Activated B cell treated with CpG ODN at 0.5 μM for 24 hours (primary cell): ENCODE data around the gene MYOF. TPM values are rescaled to one million over a fixed set of nuclear protein-coding genes. Genes with fewer than 3 reads are reported as not detected.

Experiments used
- ATAC-seq: fragments of 200-7000 bp; cut with Tn5 transposase; one replicate; pipeline ENCODE4 v1.10.0; 2021; ENCODE audit warnings: low read depth, mild to moderate bottlenecking, moderate library complexity
- CTCF ChIA-PET: fragments of 350-600 bp; sonication (Branson Sonifier 250); formaldehyde crosslinking; loops from one replicate; lab custom pipeline; 2021; ENCODE audit warnings: antibody characterized with exemption; lab: Charles Lee
- POLR2A ChIA-PET: fragments of 350-600 bp; sonication (Branson Sonifier 250); formaldehyde crosslinking; loops from one replicate; lab custom pipeline; 2021; ENCODE audit warnings: antibody characterized with exemption; lab: Charles Lee
- DNase-seq: peaks from one replicate; pipeline ENCODE4 v3.0.0; 2022
- H3K27ac Mint-ChIP-seq: one replicate; pipeline ENCODE4 v1.8.0; 2020; ENCODE audit warnings: mixed read lengths
- H3K27me3 Mint-ChIP-seq: one replicate; pipeline ENCODE4 v1.8.0; 2021; ENCODE audit warnings: mixed read lengths
- H3K36me3 Mint-ChIP-seq: one replicate; pipeline ENCODE4 v1.8.0; 2021; ENCODE audit warnings: low read depth, mixed read lengths
- H3K4me1 Mint-ChIP-seq: one replicate; pipeline ENCODE4 v1.8.0; 2021; ENCODE audit warnings: mixed read lengths
- H3K4me3 Mint-ChIP-seq: one replicate; pipeline ENCODE4 v1.8.0; 2020; ENCODE audit warnings: mild to moderate bottlenecking, mixed read lengths
- H3K9me3 Mint-ChIP-seq: one replicate; pipeline ENCODE4 v1.8.0; 2020; ENCODE audit warnings: mixed read lengths
- CTCF ChIP-seq: fragments of 200-600 bp; IDR thresholded peaks from one replicate; pipeline ENCODE4 v1.8.0; 2022; ENCODE audit warnings: antibody characterized with exemption, mild to moderate bottlenecking
- intact Hi-C: fragments of 100-400 bp; cut with micrococcal nuclease; formaldehyde crosslinking; loops from one replicate; pipeline ENCODE4 v1.15.1; 2024
- total RNA-seq: library from RNA; stranded (reverse); gene quantifications from 2 replicates; pipeline ENCODE4 v1.2.3, GENCODE V29; 2022

Gene MYOF
- total RNA-seq, 1 donor from 2014 or later, result 0.09 TPM

DNA sequence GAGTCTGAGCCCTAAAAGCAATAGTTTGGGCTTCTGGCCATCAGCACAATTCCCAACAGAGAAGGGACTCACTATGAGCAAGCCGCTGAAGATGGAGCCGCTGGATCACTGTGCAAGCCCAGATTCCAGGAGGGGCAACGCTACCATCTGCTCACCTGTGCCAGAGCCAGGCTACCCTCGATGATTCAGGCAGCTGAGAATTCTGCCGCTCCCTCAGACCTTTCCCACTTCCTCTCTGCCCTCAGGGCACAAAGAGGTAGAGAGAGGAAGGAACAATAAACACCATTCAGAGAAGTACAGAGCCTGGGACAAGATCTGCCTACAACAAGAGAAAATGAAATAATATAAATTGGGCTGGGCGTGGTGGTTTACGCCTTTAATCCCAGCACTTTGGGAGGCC, 98.1 kb downstream of the MYOF start:
- H3K27me3 Mint-ChIP-seq, result no peaks in the 10 kb centered on the region
- TF ChIP-seq CTCF, result no peak
- H3K9me3 Mint-ChIP-seq, result no peaks in the 10 kb centered on the region
- DNase-seq (no peak), ATAC-seq (no peak)
- CTCF ChIA-PET, result no interaction called here
- H3K4me1 Mint-ChIP-seq, result peaks cover 10% of the 10 kb centered on the region
- no peak overlapping the region for H3K4me3 Mint-ChIP-seq
- POLR2A ChIA-PET, result no interaction called here
- intact Hi-C loops, result no loop called here
- H3K27ac Mint-ChIP-seq, result no peak overlapping the region
- no peaks in the 10 kb centered on the region for H3K36me3 Mint-ChIP-seq

DNA sequence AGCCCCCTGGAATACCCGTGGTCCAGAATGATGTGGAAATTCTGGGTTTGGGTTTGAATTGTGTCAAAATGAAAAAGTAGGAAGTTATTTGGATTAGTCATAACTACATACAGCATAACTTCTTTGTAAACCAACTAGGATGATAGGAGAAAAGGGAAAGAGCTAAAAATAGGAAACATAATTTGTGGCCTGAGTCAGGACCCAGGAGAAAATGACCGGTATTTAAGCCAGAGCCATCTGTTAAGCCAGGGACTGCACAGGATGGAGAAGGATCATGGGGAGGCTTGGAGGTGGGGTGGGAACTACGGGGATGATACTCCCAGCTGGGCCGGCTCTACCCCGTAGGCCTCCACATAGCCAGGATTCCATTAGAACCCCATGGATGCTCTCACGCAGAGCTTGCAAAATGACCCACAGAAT, 98.6 kb downstream of the MYOF start:
- DNase-seq (no peak), ATAC-seq (no peak)
- no peaks in the 10 kb centered on the region for H3K36me3 Mint-ChIP-seq
- ChIA-PET CTCF (interaction anchor here (2.9 kb wide), 1 partner anchor 99 kb away, joined by 11 read pairs; the partner anchor contains the start of gene MYOF), POLR2A (no interaction called here)
- H3K27me3 Mint-ChIP-seq, result no peaks in the 10 kb centered on the region
- no peak overlapping the region for H3K4me3 Mint-ChIP-seq
- intact Hi-C loops, result no loop called here
- H3K9me3 Mint-ChIP-seq, result no peaks in the 10 kb centered on the region
- no peak overlapping the region for H3K27ac Mint-ChIP-seq
- H3K4me1 Mint-ChIP-seq, result peaks cover 10% of the 10 kb centered on the region
- TF ChIP-seq CTCF, result no peak

- ATAC-seq (no peak), DNase-seq (no peak)
- CTCF ChIA-PET, result interaction anchor here (1.3 to 2.0 kb wide), 3 partner anchors 10 to 131 kb away, joined by 3 to 15 read pairs (median 8); partner anchors contain the start of gene MYOF
- no peaks in the 10 kb centered on the region for H3K9me3 Mint-ChIP-seq
- no peak for TF ChIP-seq CTCF
- peaks cover 2% of the 10 kb centered on the region for H3K4me1 Mint-ChIP-seq
- POLR2A ChIA-PET, result interaction anchor here (1.3 kb wide), 1 partner anchor 116 kb away, joined by 4 read pairs; no protein-coding TSS in a partner anchor
- H3K27me3 Mint-ChIP-seq, result no peaks in the 10 kb centered on the region
- no peak overlapping the region for H3K27ac Mint-ChIP-seq
- H3K36me3 Mint-ChIP-seq, result no peaks in the 10 kb centered on the region
- intact Hi-C loops, result loop anchor here (5.0 kb wide), 1 partner anchor 942 kb away; no protein-coding TSS in a partner anchor
- no peak overlapping the region for H3K4me3 Mint-ChIP-seq
Measured at GRCh38 chr10:93379731-93380575, 102.2 kb downstream of the MYOF start.

DNA sequence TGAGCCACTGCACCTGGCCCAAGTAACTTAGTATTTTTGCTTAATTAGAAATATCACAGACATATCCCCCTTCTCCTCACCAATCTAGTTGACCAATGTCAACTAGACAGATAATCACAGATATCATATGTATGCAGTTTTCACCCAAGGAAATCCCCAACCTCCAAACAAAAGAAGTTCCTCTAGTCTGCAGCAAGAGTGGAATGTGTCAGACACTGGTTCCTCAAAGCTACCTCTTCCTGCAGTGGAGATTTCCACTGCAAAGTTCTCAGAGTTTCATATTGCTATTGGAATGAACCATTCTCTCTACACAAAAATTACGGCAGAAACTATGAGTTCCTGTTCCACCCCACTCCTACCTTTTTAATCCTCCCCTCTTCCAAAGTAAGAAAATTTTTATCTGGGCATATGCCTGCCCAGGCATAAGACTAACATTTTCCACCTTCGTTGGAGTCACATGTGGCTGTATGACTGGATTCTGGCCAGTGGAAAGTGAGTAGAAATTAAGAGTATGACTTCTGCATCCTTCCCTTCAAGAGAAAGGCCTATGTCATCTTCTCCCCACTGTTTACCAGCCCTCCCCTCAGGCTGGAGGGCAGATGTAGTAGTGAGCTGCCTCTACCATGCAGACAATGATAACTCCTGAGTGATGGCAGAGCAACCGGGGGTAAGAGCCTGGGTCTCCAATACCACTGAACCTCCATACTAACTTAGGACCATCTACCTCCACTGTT, 103.0 kb downstream of the MYOF start:
- DNase-seq (no peak), ATAC-seq (no peak)
- Mint-ChIP-seq H3K36me3 (no peaks in the 10 kb centered on the region), H3K27me3 (peaks cover 3% of the 10 kb centered on the region), H3K9me3 (no peaks in the 10 kb centered on the region), H3K4me1 (peaks cover 2% of the 10 kb centered on the region), H3K27ac (no peak overlapping the region), H3K4me3 (no peak overlapping the region)
- no peak for TF ChIP-seq CTCF
- CTCF ChIA-PET, result interaction anchor here (1.3 to 5.1 kb wide), 4 partner anchors 11 to 132 kb away, joined by 3 to 237 read pairs (median 12); partner anchors contain the start of gene MYOF
- POLR2A ChIA-PET, result no interaction called here
- intact Hi-C loops, result loop anchor here (5.0 kb wide), 1 partner anchor 943 kb away; no protein-coding TSS in a partner anchor
